Skin of body (tissue), 2 donors: ENCODE results near the gene CNOT4. TPM values are rescaled to one million over a fixed set of nuclear protein-coding genes. Genes with fewer than 3 reads are reported as not detected.
"Not testable (repeated sequence)": the region's sequence is repeated elsewhere in the genome, so short reads cannot be mapped to it uniquely, and the experiment has no call there.

ENCODE experiments used
- DNase-seq: peaks from one replicate; lab custom pipeline; 2025; lab: John Stamatoyannopoulos, UW
- total RNA-seq: library from RNA; depleted of rRNA; stranded (reverse); fragments of >200 nt; gene quantifications from one replicate; pipeline ENCODE4 v1.2.3, GENCODE V29; 2014

Gene CNOT4
- total RNA-seq, 1 donor from 2014 or later: 23.1 TPM

DNA sequence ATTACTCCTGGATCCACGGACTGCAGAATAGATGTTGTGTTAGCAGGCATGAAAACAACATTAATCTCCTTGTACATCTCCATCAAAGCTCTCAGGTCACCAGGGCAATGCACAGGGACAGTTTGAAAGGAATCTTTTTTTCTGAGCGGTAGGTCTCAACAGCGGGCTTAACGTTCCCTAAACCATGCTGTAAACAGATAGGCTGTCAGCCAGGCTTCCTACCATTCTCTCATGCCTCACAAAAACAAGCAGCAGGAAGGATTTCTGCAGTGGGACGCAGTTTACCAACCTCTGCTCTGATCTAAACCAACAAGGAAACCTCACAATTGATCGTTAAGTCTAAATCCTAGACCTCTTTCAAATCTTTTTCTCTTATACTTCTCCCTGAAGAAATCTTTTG lies 50.8 kb downstream of the CNOT4 start:
- DNase-seq: no peak

GRCh38 chr7:135454060-135454459 lies 55.8 kb downstream of the CNOT4 start:
- DNase-seq: no peak

DNA sequence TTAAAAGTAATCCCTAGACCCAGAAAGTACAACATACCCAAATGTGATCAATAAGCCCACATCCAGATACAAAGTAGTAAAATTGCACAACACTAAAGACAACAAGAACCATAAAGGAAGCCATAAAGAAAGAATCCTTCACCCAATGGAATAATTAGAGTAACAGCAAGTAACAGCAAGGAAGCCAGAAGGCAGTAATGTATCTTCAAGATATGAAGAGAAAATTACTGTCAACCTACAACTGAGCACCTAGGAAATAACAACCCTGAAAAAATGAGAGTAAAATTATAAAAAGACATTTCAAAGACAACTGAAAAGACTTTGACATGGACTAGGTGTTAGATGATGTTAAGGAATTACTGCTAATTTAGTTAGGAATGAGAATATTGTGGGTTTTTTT lies 60.5 kb downstream of the CNOT4 start:
- DNase-seq: no peak

DNA sequence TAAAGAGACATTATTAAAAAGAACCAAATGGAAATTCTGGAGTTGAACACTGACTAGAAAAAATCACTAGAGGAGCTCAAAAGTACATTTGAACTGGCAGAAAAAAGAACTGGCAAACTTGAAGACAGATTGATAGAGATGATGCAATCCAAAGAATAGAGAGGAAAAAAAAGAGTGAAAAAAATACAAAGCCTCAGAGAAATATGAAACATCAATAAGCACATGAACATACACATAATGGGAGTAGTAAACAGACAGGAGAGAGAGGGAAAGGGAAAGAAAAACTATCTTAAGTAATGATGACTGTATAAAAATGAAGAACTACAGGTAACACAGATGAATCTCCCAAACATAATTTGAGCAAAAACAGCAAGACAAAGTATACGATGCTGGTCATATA lies 61.1 kb downstream of the CNOT4 start:
- DNase-seq: no peak

- no peak for DNase-seq
Observed at GRCh38 chr7:135447748-135448147, 62.2 kb downstream of the CNOT4 start.

DNA sequence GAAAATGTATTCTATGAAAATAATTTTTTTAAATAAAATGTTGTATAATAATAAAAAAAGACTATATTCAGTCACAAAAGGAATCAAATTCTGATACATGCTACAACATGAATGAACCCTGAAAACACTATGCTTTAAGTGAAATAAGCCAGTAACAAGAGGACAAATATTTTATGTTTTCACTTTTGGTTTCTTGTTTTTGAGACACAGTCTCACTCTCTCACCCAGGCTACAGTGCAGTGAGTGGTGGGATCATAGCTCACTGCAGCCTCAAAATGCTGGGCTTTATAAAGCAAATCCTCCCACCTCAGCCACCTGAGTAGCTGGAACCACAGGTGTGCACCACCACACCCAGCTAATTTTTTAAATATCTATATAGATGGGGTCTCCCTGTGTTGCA lies 64.2 kb downstream of the CNOT4 start:
- DNase-seq: no peak

GRCh38 chr7:135445266-135445665 lies 64.6 kb downstream of the CNOT4 start:
- DNase-seq: not testable (repeated sequence)

DNA sequence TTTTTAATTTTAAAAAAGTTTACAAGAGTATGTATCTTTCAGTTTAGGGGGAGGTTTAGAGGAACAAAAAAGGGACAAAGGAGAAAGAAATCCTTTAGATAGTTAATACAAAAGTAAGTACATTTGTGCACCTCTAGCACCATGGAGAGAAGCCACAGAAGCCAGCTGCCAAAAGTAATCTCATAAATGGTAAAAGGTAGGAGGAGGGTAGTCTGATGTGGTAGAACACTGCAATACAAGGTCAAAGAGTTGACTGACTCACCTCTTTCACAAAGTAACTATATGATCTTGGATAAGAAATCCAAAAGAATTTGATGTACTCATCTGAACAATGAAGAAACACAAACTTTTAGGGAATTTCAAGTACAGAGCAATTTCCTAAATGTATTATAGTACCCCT lies 68.1 kb downstream of the CNOT4 start:
- no peak for DNase-seq

DNA sequence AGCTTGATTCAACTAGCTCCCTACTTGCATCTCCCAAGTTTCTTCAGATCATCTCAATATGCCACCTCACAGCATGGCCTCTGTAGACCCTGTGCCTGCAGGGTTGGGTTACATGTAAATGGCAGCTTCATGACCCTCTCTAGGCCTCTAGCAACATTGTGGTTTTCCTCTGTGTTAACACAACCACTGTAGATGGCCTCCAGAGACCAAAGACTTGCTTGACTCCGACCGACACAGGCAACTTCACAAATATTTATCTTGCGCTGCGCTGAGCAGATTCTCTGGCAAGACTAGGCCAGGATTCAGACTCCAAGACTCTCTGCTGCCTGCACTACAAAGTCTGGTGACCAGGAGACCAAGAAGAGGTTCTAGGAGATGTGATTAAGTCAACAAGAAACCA lies 75.9 kb downstream of the CNOT4 start:
- no peak for DNase-seq

GRCh38 chr7:135430626-135431025 lies 79.3 kb downstream of the CNOT4 start:
- no peak for DNase-seq

DNA sequence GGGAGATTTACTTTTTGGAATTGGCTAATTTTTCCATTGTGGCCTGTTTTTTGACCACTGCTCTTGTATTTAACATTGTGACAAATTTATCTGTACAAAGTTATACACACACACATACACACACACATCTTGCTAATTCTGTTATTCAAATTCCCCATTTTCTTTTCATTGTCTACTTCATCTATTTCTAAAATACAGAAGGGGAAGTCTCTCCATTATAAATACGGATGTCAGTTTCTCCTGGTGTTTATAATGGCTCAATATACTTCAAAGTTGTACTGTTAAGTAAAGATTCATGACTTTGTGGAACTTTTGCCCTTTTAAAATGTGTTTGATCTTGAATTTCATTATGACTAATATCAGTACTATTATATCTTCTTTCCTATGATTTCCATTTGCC lies 81.0 kb downstream of the CNOT4 start:
- DNase-seq: no peak

- DNase-seq: no peak
Observed at GRCh38 chr7:135428011-135428410, 81.9 kb downstream of the CNOT4 start.

GRCh38 chr7:135427166-135427565 lies 82.7 kb downstream of the CNOT4 start:
- no peak for DNase-seq

DNA sequence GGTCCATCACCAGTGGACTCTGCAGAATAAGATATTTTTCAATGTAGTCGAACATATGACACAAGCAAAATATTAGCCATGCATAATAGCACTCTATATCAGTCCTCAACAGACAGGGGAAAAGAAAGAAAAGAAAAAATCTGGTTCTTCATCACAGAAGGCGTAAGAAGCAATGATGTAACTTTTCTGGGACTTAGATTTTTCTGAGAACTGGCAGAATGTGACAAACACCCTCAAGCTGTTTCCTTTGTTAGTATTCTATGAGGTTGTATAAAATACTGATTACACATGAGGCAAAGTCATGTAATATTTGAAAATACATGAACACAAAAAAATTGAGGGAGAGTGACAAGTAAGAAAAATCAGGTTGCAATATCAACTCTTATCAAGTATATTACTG lies 84.9 kb downstream of the CNOT4 start:
- DNase-seq: no peak

DNA sequence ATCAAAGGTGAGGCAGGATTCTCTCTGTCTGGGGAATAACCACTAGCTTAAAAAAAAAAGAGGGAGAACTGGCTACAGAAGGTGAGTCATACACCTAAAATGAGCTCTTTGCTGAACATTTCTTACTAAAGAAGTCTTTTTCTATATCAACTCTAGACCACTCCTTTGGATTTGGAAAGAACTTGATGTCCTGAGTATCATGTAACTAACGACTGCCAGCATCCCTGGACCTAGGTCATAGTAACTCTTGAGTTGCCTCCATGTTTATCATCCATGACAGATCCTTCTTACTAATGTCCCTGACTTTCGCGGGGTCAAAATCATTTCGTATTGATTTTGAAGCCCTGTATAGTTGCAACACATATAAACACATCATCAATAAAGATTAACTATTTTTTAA lies 89.1 kb downstream of the CNOT4 start:
- no peak for DNase-seq

DNA sequence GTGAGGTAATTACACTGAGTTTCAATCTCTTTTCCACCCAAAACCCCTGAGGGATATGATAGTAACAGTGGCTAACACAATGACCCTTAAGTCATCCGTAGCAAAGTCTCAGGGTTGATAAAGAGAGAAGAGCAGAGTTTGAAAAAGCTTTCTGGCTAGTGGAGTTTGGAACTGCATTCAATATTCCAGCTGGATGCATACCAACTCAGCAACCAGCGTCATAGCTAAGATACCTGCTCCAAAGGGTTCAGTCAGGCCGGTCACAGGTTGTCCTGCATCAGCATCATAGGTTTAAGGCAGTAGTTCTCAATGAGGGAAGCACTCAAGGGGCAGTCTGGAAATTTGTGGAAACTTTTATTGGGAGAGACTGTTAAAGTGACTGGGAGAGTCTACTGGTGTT lies 93.5 kb downstream of the CNOT4 start:
- no peak for DNase-seq

GRCh38 chr7:135414850-135415439 lies 95.0 kb downstream of the CNOT4 start:
- DNase-seq: no peak

DNA sequence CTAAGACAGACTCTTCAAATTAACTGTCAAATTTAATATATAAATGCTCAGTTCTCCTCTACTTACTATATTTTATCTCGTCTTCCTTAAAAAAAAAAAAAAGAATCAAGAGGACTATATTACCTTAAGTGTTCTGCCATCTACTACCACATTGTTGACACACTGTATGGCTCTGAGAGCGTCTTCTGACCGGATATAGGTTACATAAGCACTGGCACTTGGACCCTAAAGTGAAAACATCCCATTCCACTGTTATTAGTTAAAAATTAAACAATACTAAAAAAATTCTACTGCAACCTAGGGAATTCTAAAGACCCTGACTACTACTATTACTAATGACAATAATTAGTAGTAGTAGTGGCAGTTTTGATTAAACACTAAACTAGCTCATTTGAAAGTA lies 95.7 kb downstream of the CNOT4 start:
- no peak for DNase-seq

- DNase-seq: no peak
Observed at GRCh38 chr7:135411098-135411497, 98.8 kb downstream of the CNOT4 start.

GRCh38 chr7:135410543-135410942 lies 99.4 kb downstream of the CNOT4 start:
- DNase-seq: no peak

DNA sequence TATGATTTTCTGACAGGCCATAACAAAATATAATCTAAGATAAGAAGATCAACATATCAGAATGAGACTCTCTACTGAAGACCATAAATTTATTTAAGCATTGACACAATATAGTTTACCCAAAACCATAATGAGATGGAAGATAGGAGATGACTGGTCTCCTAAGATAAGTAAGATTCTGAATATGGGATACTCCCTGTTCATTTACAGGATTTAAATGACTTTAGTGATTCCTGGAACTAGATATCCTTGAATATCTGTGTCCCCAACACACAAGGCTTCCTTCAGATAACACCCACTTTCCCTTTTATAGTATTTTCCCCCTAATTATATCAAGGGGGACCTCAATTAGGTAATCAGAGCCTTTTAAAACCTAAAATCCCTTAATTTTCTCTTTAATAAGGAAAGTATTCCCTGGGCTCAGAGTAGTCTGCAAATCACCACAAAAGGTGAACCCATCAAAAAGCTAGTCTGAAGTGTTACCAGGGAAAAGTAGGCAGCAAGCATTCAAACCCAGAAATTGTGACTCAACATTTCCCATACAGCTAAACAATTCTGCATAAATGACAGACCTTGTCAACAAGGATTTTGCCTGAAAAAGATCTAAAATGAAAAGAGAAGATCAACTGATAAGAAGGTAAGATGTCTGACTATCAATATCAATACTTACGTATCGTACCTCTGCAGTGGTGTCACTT lies 99.9 kb downstream of the CNOT4 start:
- no peak for DNase-seq

DNA sequence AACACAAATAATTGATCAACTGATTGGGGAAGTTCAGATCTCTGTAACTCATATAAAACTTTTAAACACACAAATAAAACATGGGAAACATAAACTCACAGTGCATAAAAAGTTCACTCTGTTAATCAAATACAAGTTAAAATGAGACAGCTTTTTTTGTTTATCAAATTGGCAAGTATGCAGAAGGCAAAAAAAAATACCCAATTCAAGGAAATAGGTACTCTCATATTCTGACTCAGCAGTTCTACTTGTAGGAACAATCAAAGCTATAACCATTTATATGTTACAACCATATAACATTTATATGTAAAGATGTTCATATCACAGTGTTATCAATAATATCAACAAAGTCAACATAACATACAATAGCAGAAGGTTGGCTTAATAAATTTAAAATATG lies 102.0 kb downstream of the CNOT4 start:
- no peak for DNase-seq

DNA sequence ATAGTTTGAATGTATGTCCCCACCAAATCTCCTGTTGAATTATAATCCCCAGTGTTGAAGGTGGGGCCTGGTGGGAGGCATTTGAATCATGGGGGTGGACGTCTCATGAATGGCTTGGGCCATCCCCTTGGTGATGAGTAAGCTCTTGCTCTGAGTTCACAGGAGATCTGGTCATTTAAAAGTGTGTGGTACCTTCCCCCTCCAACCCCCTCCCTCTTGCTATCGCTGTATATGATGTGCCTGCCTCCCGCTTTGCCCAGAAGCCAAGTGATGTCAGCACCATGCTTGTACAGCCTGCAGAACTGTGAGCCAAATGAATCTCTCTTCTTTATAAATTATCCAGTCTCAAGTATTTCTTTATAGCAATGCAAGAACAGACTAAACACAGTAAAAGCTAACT lies 103.0 kb downstream of the CNOT4 start:
- DNase-seq: no peak

DNA sequence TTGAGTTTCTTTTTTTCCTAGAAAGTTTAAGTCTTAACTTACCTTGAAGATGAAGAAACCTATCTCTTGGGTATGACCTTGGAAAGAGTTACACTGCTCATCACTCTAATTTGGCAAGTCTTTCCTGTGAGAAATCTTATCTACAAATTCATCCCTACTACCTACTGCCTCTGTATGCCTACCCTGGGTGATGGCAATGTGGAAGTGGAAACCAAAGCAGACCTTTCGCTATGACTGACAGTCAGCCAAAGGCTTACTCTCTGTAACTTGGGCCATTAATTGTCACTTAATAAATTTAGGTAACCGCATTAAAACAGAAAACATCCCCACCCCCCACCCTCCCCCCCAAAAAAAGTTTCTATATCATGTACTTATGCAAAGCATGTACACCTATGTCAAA lies 103.9 kb downstream of the CNOT4 start:
- no peak for DNase-seq
